ENCODE data around the gene IZUMO2. TPM values are rescaled to one million over a fixed set of nuclear protein-coding genes. Genes with fewer than 3 reads are reported as not detected.

IZUMO2 gene
- total and polyA plus RNA-seq, 10 of the 15 experiments (the other 5 are each of a cell fraction or from before 2014, with no cell fraction given) = not detected

DNA sequence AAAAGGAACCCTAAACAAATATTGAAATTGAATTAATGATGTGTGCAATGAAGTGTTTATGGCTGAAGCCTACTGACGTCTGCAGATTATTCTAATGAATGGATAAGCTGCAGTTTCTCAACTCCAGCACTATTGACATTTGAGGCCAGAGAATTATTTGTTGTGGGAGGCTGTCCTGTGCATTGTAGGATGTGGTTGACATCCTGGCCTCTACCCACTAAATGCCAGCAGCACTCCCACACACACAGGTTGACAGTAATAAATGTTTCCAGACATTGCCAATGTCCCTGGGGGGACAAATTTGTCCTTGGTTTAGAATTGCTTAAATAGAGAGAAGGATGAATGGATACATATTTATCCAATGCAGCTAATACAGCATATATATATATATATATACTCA is 21.1 kb upstream of the IZUMO2 start:
- ATAC-seq (no peak), DNase-seq (ENCODE audit: low read depth, low spot score) (no peak), FAIRE-seq (no peak)
- Histone ChIP-seq H3K4me2 (ENCODE audit: control insufficient read depth, insufficient read depth) (no peak overlapping the region), H3K9me3 (replicated peaks; ENCODE audit: control insufficient read depth, insufficient read depth, low read length) (peaks cover 3% of the 10 kb centered on the region; the same call in 2 of the 3 replicates), H4K20me1 (ENCODE audit: control insufficient read depth, insufficient read depth) (no peaks in the 10 kb centered on the region), H3K27me3 (replicated peaks in 1 of 2; ENCODE audit: control insufficient read depth in 2 of 2, insufficient read depth in 2 of 2, low read length in 1 of 2) (no peaks in the 10 kb centered on the region), H3K4me1 (ENCODE audit: control insufficient read depth, insufficient read depth, low read length) (peaks cover 4% of the 10 kb centered on the region), H3K79me2 (ENCODE audit: control insufficient read depth, insufficient read depth, low read length) (no peaks in the 10 kb centered on the region), H2AFZ (ENCODE audit: control insufficient read depth, low read depth, low read length) (no peak overlapping the region), H3K36me3 (ENCODE audit: control insufficient read depth in 2 of 2, insufficient read depth in 2 of 2, low read length in 1 of 2) (no peaks in the 10 kb centered on the region), H3K4me3 (no peak overlapping the region), H3K27ac (ENCODE audit: control insufficient read depth, insufficient read depth) (no peak overlapping the region), H3K9ac (ENCODE audit: control insufficient read depth, insufficient read depth, low read length) (no peak overlapping the region)
- ChIA-PET POLR2A (interaction anchor here (1.5 kb wide), 1 partner anchor 12 kb away, joined by 4 read pairs; no protein-coding TSS in a partner anchor), SMC1A (ENCODE audit: uncharacterized antibody, unreplicated experiment) (interaction anchor here (0.5 to 1.3 kb wide), 2 partner anchors 17 to 413 kb away, joined by 3 read pairs; no protein-coding TSS in a partner anchor), CTCF (interaction anchor here (1.1 kb wide), 1 partner anchor 54 kb away, joined by 3 read pairs; no protein-coding TSS in a partner anchor), RAD21 (ENCODE audit: unreplicated experiment) (interaction anchor here (0.6 to 0.7 kb wide), 2 partner anchors 10 to 145 kb away, joined by 3 read pairs; no protein-coding TSS in a partner anchor)
- WGBS (ENCODE audit: insufficient coverage, insufficient replicate concordance, low lambda C conversion rate, missing lambda C conversion rate) = 12% methylated on average over 1 of the region's 1 CpG
- intact Hi-C loops (cut with micrococcal nuclease; ENCODE audit: unreplicated experiment) (no loop called here), in situ Hi-C loops (cut with MboI) (no loop called here)
- TF ChIP-seq, protein P1, sequence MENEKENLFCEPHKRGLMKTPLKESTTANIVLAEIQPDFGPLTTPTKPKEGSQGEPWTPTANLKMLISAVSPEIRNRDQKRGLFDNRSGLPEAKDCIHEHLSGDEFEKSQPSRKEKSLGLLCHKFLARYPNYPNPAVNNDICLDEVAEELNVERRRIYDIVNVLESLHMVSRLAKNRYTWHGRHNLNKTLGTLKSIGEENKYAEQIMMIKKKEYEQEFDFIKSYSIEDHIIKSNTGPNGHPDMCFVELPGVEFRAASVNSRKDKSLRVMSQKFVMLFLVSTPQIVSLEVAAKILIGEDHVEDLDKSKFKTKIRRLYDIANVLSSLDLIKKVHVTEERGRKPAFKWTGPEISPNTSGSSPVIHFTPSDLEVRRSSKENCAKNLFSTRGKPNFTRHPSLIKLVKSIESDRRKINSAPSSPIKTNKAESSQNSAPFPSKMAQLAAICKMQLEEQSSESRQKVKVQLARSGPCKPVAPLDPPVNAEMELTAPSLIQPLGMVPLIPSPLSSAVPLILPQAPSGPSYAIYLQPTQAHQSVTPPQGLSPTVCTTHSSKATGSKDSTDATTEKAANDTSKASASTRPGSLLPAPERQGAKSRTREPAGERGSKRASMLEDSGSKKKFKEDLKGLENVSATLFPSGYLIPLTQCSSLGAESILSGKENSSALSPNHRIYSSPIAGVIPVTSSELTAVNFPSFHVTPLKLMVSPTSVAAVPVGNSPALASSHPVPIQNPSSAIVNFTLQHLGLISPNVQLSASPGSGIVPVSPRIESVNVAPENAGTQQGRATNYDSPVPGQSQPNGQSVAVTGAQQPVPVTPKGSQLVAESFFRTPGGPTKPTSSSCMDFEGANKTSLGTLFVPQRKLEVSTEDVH (IDR thresholded peaks at IDR 0.05; ENCODE audit: low read depth, partially characterized antibody) = no peak
- TF ChIP-seq NR2F1 (conservative IDR thresholded peaks at IDR 0.05) = 0 out of 2 replicates have a peak, but pooled peaks have one; percentile 41
- TF ChIP-seq IKZF1 (conservative IDR thresholded peaks at IDR 0.05) = 0 out of 2 replicates have a peak, but pooled peaks have one; percentile 13
- TF ChIP-seq, protein P2, sequence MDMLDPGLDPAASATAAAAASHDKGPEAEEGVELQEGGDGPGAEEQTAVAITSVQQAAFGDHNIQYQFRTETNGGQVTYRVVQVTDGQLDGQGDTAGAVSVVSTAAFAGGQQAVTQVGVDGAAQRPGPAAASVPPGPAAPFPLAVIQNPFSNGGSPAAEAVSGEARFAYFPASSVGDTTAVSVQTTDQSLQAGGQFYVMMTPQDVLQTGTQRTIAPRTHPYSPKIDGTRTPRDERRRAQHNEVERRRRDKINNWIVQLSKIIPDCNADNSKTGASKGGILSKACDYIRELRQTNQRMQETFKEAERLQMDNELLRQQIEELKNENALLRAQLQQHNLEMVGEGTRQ (IDR thresholded peaks at IDR 0.05; ENCODE audit: borderline replicate concordance, low read depth, low read length) = no peak
- TF ChIP-seq ZNF24 (IDR thresholded peaks at IDR 0.05) = peak; percentile 69; the same call in 1 of the 2 replicates
- no peak for TF ChIP-seq ESRRA (IDR thresholded peaks at IDR 0.05; ENCODE audit: low read length)
- BruUV-seq (replicated peaks) = no TSS peak

All from GM12878 (cell line).